ENCODE data around the gene BPI. TPM values are rescaled to one million over a fixed set of nuclear protein-coding genes. Genes with fewer than 3 reads are reported as not detected.

The BPI gene
- polyA plus RNA-seq, 1 of the 3 experiments (the other 2 are of a cell fraction): not detected

DNA sequence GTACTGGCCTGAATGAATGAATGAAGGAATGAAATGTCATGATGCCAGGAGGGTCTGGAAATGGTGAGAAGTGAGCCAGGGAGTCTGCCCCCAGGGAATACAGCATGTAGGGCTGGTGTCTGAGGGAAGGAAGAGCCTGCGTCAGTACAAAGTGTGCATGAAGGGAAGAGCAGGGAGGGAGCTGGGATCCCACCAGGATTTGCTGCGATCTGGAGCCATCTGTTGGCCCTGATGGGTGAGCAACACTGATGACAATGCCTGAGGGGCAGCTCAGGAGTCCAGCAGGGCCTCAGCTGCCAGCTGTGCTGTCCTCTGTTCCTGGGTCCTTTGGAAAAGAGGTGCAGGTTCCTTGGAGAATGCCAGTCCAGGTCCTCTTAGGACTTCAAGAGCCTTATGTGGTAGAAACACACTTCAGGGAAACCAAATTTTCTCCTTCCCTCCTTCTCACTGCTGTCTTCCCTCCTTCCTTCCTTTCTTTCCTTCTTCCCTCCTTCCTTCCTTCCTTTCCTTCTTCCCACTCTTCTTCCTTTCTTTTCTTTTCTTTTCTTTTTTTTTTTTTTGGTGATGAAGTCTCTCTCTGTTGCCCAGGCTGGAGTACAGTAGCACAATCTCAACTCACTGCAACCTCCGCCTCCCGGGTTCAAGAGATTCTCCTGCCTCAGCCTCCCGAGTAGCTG lies 11.5 kb downstream of the BPI start:
- Histone ChIP-seq H2AFZ (ENCODE audit: low read depth) (no peak overlapping the region), H3K9me2 (no peaks in the 10 kb centered on the region), H3K4me3 (ENCODE audit: low read depth in 2 of 2, low read length in 1 of 2) (no peak overlapping the region), H3K4me1 (ENCODE audit: control insufficient read depth in 1 of 2, insufficient read depth in 2 of 2, low read depth in 1 of 2, low read length in 1 of 2) (no peaks in the 10 kb centered on the region), H3K9ac (no peak overlapping the region), H3K4me2 (no peak overlapping the region), H3K27me3 (ENCODE audit: insufficient read depth) (no peaks in the 10 kb centered on the region; the same call in 1 of the 2 replicates), H3K27ac (ENCODE audit: low read depth in 2 of 2, low read length in 1 of 2) (no peak overlapping the region), H3K36me3 (replicated peaks in 1 of 2; ENCODE audit: control insufficient read depth in 1 of 2, insufficient read depth in 2 of 2, low read length in 1 of 2) (no peaks in the 10 kb centered on the region), H3K9me3 (no peaks in the 10 kb centered on the region), H4K20me1 (ENCODE audit: insufficient read depth) (no peaks in the 10 kb centered on the region), H3K79me2 (ENCODE audit: insufficient read depth) (no peaks in the 10 kb centered on the region), H3F3A (replicated peaks; ENCODE audit: insufficient read depth) (no peaks in the 10 kb centered on the region)
- WGBS (ENCODE audit: low lambda C conversion rate): 56% methylated on average over 5 of the region's 5 CpGs
- TF ChIP-seq RAD21 (IDR thresholded peaks at IDR 0.05; ENCODE audit: low read length) (peak; percentile 50), FOSL2 (IDR thresholded peaks at IDR 0.05; ENCODE audit: borderline replicate concordance, low read depth) (no peak)
- TF ChIP-seq, protein P1, sequence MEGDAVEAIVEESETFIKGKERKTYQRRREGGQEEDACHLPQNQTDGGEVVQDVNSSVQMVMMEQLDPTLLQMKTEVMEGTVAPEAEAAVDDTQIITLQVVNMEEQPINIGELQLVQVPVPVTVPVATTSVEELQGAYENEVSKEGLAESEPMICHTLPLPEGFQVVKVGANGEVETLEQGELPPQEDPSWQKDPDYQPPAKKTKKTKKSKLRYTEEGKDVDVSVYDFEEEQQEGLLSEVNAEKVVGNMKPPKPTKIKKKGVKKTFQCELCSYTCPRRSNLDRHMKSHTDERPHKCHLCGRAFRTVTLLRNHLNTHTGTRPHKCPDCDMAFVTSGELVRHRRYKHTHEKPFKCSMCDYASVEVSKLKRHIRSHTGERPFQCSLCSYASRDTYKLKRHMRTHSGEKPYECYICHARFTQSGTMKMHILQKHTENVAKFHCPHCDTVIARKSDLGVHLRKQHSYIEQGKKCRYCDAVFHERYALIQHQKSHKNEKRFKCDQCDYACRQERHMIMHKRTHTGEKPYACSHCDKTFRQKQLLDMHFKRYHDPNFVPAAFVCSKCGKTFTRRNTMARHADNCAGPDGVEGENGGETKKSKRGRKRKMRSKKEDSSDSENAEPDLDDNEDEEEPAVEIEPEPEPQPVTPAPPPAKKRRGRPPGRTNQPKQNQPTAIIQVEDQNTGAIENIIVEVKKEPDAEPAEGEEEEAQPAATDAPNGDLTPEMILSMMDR (IDR thresholded peaks at IDR 0.05): peak; percentile 28; the same call in 1 of the 2 replicates
- ChIA-PET CTCF (interaction anchor here (0.7 to 1.4 kb wide), 4 partner anchors 10 to 751 kb away, joined by 3 to 5 read pairs (median 3); no protein-coding TSS in a partner anchor), POLR2A (no interaction called here)
- DNase-seq: peak; percentile 32

DNA sequence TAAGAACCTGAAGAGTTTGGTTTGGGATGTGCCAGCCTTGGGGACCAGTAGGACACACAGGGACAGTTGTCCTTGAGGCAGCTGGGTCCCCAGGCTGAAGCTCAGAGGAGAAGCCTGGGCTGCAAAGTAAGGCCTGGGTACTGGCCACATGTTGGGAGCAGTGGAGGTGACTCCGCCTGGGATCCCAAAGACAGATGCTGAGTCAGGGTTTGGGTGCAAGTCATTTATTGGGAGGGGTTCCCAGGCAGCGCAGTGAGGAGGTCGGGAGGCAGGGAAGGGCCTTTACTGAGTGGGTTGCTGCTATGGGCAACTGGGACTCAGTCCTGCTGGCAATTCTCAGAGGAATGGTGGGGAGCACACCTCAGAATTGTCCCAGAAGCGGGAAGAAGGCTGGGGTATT lies 12.4 kb downstream of the BPI start:
- H3K79me2 ChIP-seq (ENCODE audit: insufficient read depth): no peaks in the 10 kb centered on the region
- H3K9ac ChIP-seq: no peak overlapping the region
- H3K4me1 ChIP-seq (ENCODE audit: control insufficient read depth in 1 of 2, insufficient read depth in 2 of 2, low read depth in 1 of 2, low read length in 1 of 2): no peaks in the 10 kb centered on the region
- no peaks in the 10 kb centered on the region for H3K36me3 ChIP-seq (replicated peaks in 1 of 2; ENCODE audit: control insufficient read depth in 1 of 2, insufficient read depth in 2 of 2, low read length in 1 of 2)
- DNase-seq: no peak
- TF ChIP-seq SMC3 (IDR thresholded peaks at IDR 0.05; ENCODE audit: low read depth, low read length) (no peak), SIN3A (IDR thresholded peaks at IDR 0.05; ENCODE audit: borderline replicate concordance, low read depth, low read length) (no peak), FOSL2 (IDR thresholded peaks at IDR 0.05; ENCODE audit: borderline replicate concordance, low read depth) (no peak), EZH2phosphoT487 (IDR thresholded peaks at IDR 0.05; ENCODE audit: borderline replicate concordance, low read depth) (no peak), MEF2A (IDR thresholded peaks at IDR 0.05; ENCODE audit: borderline replicate concordance, low read depth) (no peak), GATA2 (CRISPR knock-in tag; IDR thresholded peaks at IDR 0.05) (no peak), RXRA (IDR thresholded peaks at IDR 0.05; ENCODE audit: borderline replicate concordance, low read depth) (no peak), TCF12 (IDR thresholded peaks at IDR 0.05) (no peak)
- TF ChIP-seq, protein P2, sequence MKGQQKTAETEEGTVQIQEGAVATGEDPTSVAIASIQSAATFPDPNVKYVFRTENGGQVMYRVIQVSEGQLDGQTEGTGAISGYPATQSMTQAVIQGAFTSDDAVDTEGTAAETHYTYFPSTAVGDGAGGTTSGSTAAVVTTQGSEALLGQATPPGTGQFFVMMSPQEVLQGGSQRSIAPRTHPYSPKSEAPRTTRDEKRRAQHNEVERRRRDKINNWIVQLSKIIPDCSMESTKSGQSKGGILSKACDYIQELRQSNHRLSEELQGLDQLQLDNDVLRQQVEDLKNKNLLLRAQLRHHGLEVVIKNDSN (IDR thresholded peaks at IDR 0.05; ENCODE audit: borderline replicate concordance, low read depth): no peak
- no peak overlapping the region for H2AFZ ChIP-seq (ENCODE audit: low read depth)
- no peaks in the 10 kb centered on the region; the same call in 1 of the 2 replicates for H3K27me3 ChIP-seq (ENCODE audit: insufficient read depth)
- H3K4me3 ChIP-seq (ENCODE audit: low read depth in 2 of 2, low read length in 1 of 2): no peak overlapping the region
- 45% methylated on average over 4 of the region's 4 CpGs for WGBS (ENCODE audit: low lambda C conversion rate)
- ChIA-PET POLR2A (no interaction called here), CTCF (interaction anchor here (1.3 to 1.5 kb wide), 3 partner anchors 9 to 752 kb away, joined by 3 to 4 read pairs (median 3); no protein-coding TSS in a partner anchor)
- H3F3A ChIP-seq (replicated peaks; ENCODE audit: insufficient read depth): no peaks in the 10 kb centered on the region
- H3K4me2 ChIP-seq: no peak overlapping the region
- H3K27ac ChIP-seq (ENCODE audit: low read depth in 2 of 2, low read length in 1 of 2): no peak overlapping the region
- no peaks in the 10 kb centered on the region for H3K9me3 ChIP-seq
- no peaks in the 10 kb centered on the region for H3K9me2 ChIP-seq
- H4K20me1 ChIP-seq (ENCODE audit: insufficient read depth): no peaks in the 10 kb centered on the region

Measured in SK-N-SH (cell line).